ENCODE results near the gene MIF.

The MIF gene

DNA sequence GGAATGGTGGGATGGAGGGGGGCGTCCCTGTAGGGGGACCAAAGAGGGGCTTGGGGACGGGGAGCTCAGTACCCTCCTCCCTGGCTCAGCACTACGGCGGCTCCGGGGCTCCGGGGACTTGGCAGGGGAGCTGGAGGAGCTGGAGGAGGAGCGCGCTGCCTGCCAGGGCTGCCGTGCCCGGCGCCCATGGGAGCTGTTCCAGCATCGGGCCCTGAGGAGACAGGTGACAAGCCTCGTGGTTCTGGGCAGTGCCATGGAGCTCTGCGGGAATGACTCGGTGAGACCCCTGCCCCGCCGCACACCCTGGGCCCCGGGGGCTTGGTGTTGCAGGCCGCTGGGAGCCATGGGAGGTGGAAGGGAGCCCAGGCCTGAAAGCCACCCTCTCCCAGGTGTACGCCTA is 11.8 kb upstream of the MIF start:
- DNase-seq (ENCODE audit: low read depth) = no peak
- TF ChIP-seq, protein P1, sequence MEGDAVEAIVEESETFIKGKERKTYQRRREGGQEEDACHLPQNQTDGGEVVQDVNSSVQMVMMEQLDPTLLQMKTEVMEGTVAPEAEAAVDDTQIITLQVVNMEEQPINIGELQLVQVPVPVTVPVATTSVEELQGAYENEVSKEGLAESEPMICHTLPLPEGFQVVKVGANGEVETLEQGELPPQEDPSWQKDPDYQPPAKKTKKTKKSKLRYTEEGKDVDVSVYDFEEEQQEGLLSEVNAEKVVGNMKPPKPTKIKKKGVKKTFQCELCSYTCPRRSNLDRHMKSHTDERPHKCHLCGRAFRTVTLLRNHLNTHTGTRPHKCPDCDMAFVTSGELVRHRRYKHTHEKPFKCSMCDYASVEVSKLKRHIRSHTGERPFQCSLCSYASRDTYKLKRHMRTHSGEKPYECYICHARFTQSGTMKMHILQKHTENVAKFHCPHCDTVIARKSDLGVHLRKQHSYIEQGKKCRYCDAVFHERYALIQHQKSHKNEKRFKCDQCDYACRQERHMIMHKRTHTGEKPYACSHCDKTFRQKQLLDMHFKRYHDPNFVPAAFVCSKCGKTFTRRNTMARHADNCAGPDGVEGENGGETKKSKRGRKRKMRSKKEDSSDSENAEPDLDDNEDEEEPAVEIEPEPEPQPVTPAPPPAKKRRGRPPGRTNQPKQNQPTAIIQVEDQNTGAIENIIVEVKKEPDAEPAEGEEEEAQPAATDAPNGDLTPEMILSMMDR (IDR thresholded peaks at IDR 0.05; ENCODE audit: insufficient read depth, low read depth, low read length, missing control alignments) = no peak
- H3K4me3 ChIP-seq (ENCODE audit: low read depth, low read length) = no peak overlapping the region

- TF ChIP-seq, protein P1 (IDR thresholded peaks at IDR 0.05; ENCODE audit: insufficient read depth, low read depth, low read length, missing control alignments) = no peak
- no peak for DNase-seq (ENCODE audit: low read depth)
- no peak overlapping the region for H3K4me3 ChIP-seq (ENCODE audit: low read depth, low read length)
These were observed 10.5 kb upstream of the MIF start for GRCh38 chr22:23883658-23884057.

DNA sequence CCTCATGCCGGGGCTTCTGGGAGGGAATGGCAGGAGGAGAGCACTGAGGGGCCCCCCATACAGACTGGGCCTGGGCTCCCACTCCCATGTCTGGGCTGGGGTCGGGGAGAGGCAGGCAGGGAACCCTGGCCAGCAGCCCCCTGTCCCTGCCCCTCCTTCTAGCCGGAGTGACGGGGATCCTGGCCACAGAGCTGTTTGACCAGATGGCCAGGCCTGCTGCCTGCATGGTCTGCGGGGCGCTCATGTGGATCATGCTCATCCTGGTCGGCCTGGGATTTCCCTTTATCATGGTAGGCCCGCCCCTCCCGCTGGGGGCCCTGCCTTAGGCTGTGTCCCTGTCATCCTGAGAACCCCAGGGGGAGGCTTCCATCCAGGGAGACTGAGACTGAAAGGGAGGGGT is 10.0 kb upstream of the MIF start:
- no peak overlapping the region for H3K4me3 ChIP-seq (ENCODE audit: low read depth, low read length)
- DNase-seq (ENCODE audit: low read depth) = no peak
- TF ChIP-seq, protein P1 (IDR thresholded peaks at IDR 0.05; ENCODE audit: insufficient read depth, low read depth, low read length, missing control alignments) = no peak

DNA sequence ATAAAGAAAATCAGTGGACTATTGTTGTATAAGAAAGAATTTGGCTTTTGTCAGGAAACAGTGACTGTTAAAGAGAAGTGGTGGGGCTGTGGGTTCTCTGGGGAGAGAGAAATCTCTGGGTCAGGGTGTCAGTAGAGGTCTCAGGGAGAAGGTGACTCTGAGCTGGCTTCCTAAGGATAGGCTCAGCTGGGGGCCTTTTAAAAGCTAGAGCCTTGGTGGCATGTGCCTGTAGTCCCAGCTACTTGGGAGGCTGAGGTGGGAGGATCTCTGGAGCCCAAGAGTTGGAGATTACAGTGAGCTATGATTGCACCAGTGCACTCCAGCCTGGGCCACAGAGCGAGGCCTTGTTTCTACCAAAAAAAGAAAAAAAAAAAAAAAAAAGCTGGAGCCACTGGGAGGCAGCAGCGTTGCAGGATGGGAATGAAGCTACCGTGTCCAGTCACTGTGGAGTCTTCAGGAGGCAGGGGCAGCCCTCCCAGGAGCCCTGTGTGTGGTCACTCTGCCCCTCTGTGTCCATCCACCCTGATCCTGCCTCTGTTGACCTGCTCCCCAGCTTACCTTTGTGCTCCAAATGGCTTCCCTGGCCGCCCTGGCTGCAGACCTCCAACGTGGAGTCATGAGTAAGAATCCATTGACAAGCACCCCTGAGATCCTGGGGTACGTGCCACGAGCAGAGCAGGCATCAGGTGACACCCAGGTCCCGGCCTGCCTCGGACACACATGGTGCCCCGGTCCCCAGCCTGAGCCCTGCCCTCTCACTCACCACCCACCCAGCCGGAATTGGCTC is 5.4 kb upstream of the MIF start:
- TF ChIP-seq, protein P1 (IDR thresholded peaks at IDR 0.05; ENCODE audit: insufficient read depth, low read depth, low read length, missing control alignments) = no peak
- no peak for DNase-seq (ENCODE audit: low read depth)
- no peak overlapping the region for H3K4me3 ChIP-seq (ENCODE audit: low read depth, low read length)

DNA sequence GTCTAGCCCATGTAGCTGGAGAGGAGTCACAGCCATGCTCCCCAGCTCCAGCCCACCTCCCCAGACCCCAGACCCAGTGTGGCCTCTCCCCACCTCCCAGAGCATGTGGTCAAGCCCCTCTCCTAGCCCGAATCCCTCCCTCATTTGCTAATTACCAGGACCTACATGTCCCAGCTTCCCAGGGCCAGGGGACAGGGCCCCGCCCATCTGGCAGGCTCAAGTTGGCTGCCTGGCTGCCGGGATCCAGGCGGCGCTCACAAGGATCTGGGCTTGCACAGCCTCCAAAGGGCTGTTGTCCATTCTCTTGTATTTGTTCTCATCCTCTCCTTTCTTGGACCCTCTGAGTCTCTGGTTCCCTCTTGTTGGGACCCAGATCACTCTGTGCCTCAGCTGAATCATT is 4.6 kb upstream of the MIF start:
- no peak overlapping the region for H3K4me3 ChIP-seq (ENCODE audit: low read depth, low read length)
- DNase-seq (ENCODE audit: low read depth) = no peak
- TF ChIP-seq, protein P1 (IDR thresholded peaks at IDR 0.05; ENCODE audit: insufficient read depth, low read depth, low read length, missing control alignments) = no peak

GRCh38 chr22:23891726-23892125 is 2.5 kb upstream of the MIF start:
- DNase-seq (ENCODE audit: low read depth) = no peak
- TF ChIP-seq, protein P1 (IDR thresholded peaks at IDR 0.05; ENCODE audit: insufficient read depth, low read depth, low read length, missing control alignments) = no peak
- no peak overlapping the region for H3K4me3 ChIP-seq (ENCODE audit: low read depth, low read length)

DNA sequence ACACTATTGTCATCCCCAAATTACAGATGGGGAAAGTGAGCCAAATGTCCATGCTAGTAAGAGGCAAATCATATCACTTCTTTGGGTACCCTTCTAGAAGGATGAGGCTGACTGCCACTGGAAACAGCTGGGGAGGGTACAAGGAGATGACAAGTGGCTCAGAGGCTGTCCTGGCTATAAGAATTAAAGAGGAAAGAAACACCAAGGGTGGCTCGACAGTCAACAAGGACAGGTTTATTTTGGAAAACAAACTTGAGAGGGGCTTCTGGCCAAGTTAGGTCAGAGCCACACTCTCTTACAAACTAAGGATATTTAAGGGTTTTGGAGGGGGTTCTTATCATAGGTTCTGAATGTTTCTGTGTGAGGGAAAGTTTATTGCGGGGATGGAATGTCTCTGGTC is 2.1 kb upstream of the MIF start:
- TF ChIP-seq, protein P1 (IDR thresholded peaks at IDR 0.05; ENCODE audit: insufficient read depth, low read depth, low read length, missing control alignments) = no peak
- no peak for DNase-seq (ENCODE audit: low read depth)
- no peak overlapping the region for H3K4me3 ChIP-seq (ENCODE audit: low read depth, low read length)
